ENCODE data around the gene SRMS. TPM values are rescaled to one million over a fixed set of nuclear protein-coding genes. Genes with fewer than 3 reads are reported as not detected.

The SRMS gene
- total RNA-seq, 4 donors from 2014 or later, result not detected

GRCh38 chr20:63565699-63566335 lies 18.3 kb upstream of the SRMS start:
- TF ChIP-seq CTCF (IDR thresholded peaks at IDR 0.05; ENCODE audit: low read depth), result no peak

GRCh38 chr20:63565021-63565698 lies 17.6 kb upstream of the SRMS start:
- TF ChIP-seq CTCF (IDR thresholded peaks at IDR 0.05; ENCODE audit: low read depth), result no peak

- TF ChIP-seq CTCF (IDR thresholded peaks at IDR 0.05; ENCODE audit: low read depth), result no peak
Measured at GRCh38 chr20:63564036-63564810, 16.7 kb upstream of the SRMS start.

GRCh38 chr20:63563225-63563935 lies 15.8 kb upstream of the SRMS start:
- no peak for TF ChIP-seq CTCF (IDR thresholded peaks at IDR 0.05; ENCODE audit: low read depth)

GRCh38 chr20:63562461-63563224 lies 15.1 kb upstream of the SRMS start:
- TF ChIP-seq CTCF (IDR thresholded peaks at IDR 0.05; ENCODE audit: low read depth), result no peak

- no peak for TF ChIP-seq CTCF (IDR thresholded peaks at IDR 0.05; ENCODE audit: low read depth)
Measured at GRCh38 chr20:63561624-63562396, 14.3 kb upstream of the SRMS start.
